ENCODE data around the gene DDX54. TPM values are rescaled to one million over a fixed set of nuclear protein-coding genes. Genes with fewer than 3 reads are reported as not detected.

The DDX54 gene
- total RNA-seq, 1 experiment from 2014 or later: 151 TPM

- TF ChIP-seq MAX (CRISPR knock-in tag; IDR thresholded peaks at IDR 0.05) (no peak), NFATC4 (CRISPR knock-in tag; IDR thresholded peaks at IDR 0.05) (no peak)
Measured at GRCh38 chr12:113191227-113191626, 5.9 kb upstream of the DDX54 start (continued).

GRCh38 chr12:113190761-113191160, 5.5 kb upstream of the DDX54 start:
- no peak overlapping the region for H3K4me3 Mint-ChIP-seq
- peak; percentile 83 for ATAC-seq
- no peaks in the 10 kb centered on the region for H3K9me3 Mint-ChIP-seq
- peak overlapping the region; percentile 53 for H3K27ac Mint-ChIP-seq
- peaks cover 33% of the 10 kb centered on the region for H3K36me3 Mint-ChIP-seq
- POLR2A ChIA-PET: interaction anchor here (0.8 kb wide), 1 partner anchor 28 kb away, joined by 4 read pairs; no protein-coding TSS in a partner anchor
- H3K27me3 Mint-ChIP-seq (ENCODE audit: low read depth): no peaks in the 10 kb centered on the region
- H3K4me1 Mint-ChIP-seq: peaks cover 19% of the 10 kb centered on the region
- TF ChIP-seq FOXP4 (CRISPR knock-in tag; IDR thresholded peaks at IDR 0.05): no peak
- peak; percentile 44; the same call in 1 of the 2 replicates for TF ChIP-seq MAX (CRISPR knock-in tag; IDR thresholded peaks at IDR 0.05)
- TF ChIP-seq USF1 (CRISPR knock-in tag; IDR thresholded peaks at IDR 0.05): peak; percentile 82
- peak; percentile 77; the same call in 1 of the 2 replicates for TF ChIP-seq ZNF121 (CRISPR knock-in tag; IDR thresholded peaks at IDR 0.05)
- TF ChIP-seq JAZF1 (CRISPR knock-in tag; IDR thresholded peaks at IDR 0.05): no peak
- TF ChIP-seq NFYB (CRISPR knock-in tag; conservative IDR thresholded peaks at IDR 0.05; ENCODE audit: low read depth): peak; percentile 77
- peak; percentile 88 for TF ChIP-seq USF2 (CRISPR knock-in tag; IDR thresholded peaks at IDR 0.05)
- TF ChIP-seq ZNF281 (CRISPR knock-in tag; IDR thresholded peaks at IDR 0.05): no peak
- no peak for DNase-seq (ENCODE audit: low spot score)
- CTCF ChIA-PET: interaction anchor here (0.6 to 1.3 kb wide), 3 partner anchors 54 to 234 kb away, joined by 3 to 6 read pairs (median 3); no protein-coding TSS in a partner anchor

GRCh38 chr12:113189361-113189760, 4.1 kb upstream of the DDX54 start:
- ChIA-PET CTCF (no interaction called here), POLR2A (interaction anchor here (0.6 to 0.7 kb wide), 2 partner anchors 14 to 484 kb away, joined by 3 to 6 read pairs; no protein-coding TSS in a partner anchor)
- no peak for DNase-seq (ENCODE audit: low spot score)
- TF ChIP-seq ATF1 (CRISPR knock-in tag; IDR thresholded peaks at IDR 0.05): no peak
- no peak for TF ChIP-seq OVOL2 (CRISPR knock-in tag; IDR thresholded peaks at IDR 0.05; ENCODE audit: borderline replicate concordance)
- TF ChIP-seq ZNF416 (CRISPR knock-in tag; IDR thresholded peaks at IDR 0.05): no peak
- no peak for TF ChIP-seq NFATC4 (CRISPR knock-in tag; IDR thresholded peaks at IDR 0.05)
- no peak for TF ChIP-seq TCF7 (CRISPR knock-in tag; IDR thresholded peaks at IDR 0.05; ENCODE audit: low read depth)
- no peak for TF ChIP-seq MLX (CRISPR knock-in tag; IDR thresholded peaks at IDR 0.05)
- TF ChIP-seq AR (CRISPR knock-in tag; IDR thresholded peaks at IDR 0.05): no peak
- TF ChIP-seq ZSCAN18 (CRISPR knock-in tag; IDR thresholded peaks at IDR 0.05): no peak
- Mint-ChIP-seq H3K4me1 (peaks cover 19% of the 10 kb centered on the region), H3K27me3 (ENCODE audit: low read depth) (no peaks in the 10 kb centered on the region), H3K36me3 (peaks cover 33% of the 10 kb centered on the region), H3K4me3 (no peak overlapping the region), H3K9me3 (no peaks in the 10 kb centered on the region), H3K27ac (peak overlapping the region; percentile 72; the same call in 1 of the 2 replicates)
- no peak for ATAC-seq

Measured in WTC11 (cell line).